Endodermal cell (in vitro differentiated cells): ENCODE data around the gene BCKDHA. TPM values are rescaled to one million over a fixed set of nuclear protein-coding genes. Genes with fewer than 3 reads are reported as not detected.
A peak's percentile ranks its signal among the peaks of the same experiment; 100 is the strongest.

Experiments used
- DNase-seq: peaks from one replicate; pipeline ENCODE4 v3.0.0-alpha.2; 2017
- H3K27ac ChIP-seq: 2 replicates; pipeline ENCODE4 v1.5.1; 2013; ENCODE audit warnings: mild to moderate bottlenecking, low read depth, low read length, moderate library complexity
- H3K27me3 ChIP-seq: 2 replicates; pipeline ENCODE4 v1.6.1; 2013; ENCODE audit warnings: mild to moderate bottlenecking, low read length, moderate library complexity; ENCODE audit not compliant: insufficient read depth, control insufficient read depth, poor library complexity, severe bottlenecking
- H3K36me3 ChIP-seq: 2 replicates; pipeline ENCODE4 v1.7.0; 2013; ENCODE audit warnings: mild to moderate bottlenecking, low read length, moderate library complexity; ENCODE audit not compliant: control insufficient read depth, insufficient read depth
- H3K4me1 ChIP-seq: one replicate; pipeline ENCODE4 v1.7.0; 2013; ENCODE audit warnings: low read length; ENCODE audit not compliant: control insufficient read depth, insufficient read depth
- H3K4me3 ChIP-seq: 2 replicates; pipeline ENCODE4 v1.5.1; 2013; ENCODE audit warnings: mild to moderate bottlenecking, low read length, moderate library complexity
- H3K9ac ChIP-seq: 2 replicates; pipeline ENCODE4 v1.6.1; 2013; ENCODE audit warnings: mild to moderate bottlenecking, low read length, moderate library complexity; ENCODE audit not compliant: poor library complexity, severe bottlenecking; ENCODE audit errors: extremely low read depth
- H3K9me3 ChIP-seq: 2 replicates; pipeline ENCODE4 v1.6.1; 2013; ENCODE audit warnings: mild to moderate bottlenecking, low read length, moderate library complexity; ENCODE audit not compliant: control insufficient read depth
- H3K27ac Mint-ChIP-seq: 2 replicates; pipeline ENCODE4 v1.8.0; 2020; ENCODE audit warnings: mixed read lengths
- H3K27me3 Mint-ChIP-seq: 2 replicates; pipeline ENCODE4 v1.8.0; 2021; ENCODE audit warnings: mild to moderate bottlenecking, mixed read lengths; ENCODE audit not compliant: insufficient read depth
- H3K36me3 Mint-ChIP-seq: 2 replicates; pipeline ENCODE4 v1.8.0; 2020; ENCODE audit warnings: low read depth, mixed read lengths
- H3K4me1 Mint-ChIP-seq: 2 replicates; pipeline ENCODE4 v1.8.0; 2020; ENCODE audit warnings: mixed read lengths
- H3K4me3 Mint-ChIP-seq: 2 replicates; pipeline ENCODE4 v1.8.0; 2020; ENCODE audit warnings: mild to moderate bottlenecking, moderate library complexity, mixed read lengths
- H3K9me3 Mint-ChIP-seq: 2 replicates; pipeline ENCODE4 v1.8.0; 2020; ENCODE audit warnings: mild to moderate bottlenecking, mixed read lengths
- WGBS, 2 experiments: methylation state at CpG; one replicate each; pipeline versions ENCODE4 v1.1.5 to v1.1.7; 2013; ENCODE audit warnings: missing lambda C conversion rate in 2 of 2, mixed read lengths in 1 of 2; ENCODE audit not compliant: insufficient coverage in 1 of 2, insufficient read length in 1 of 2; 5-methylcytosine and 5-hydroxymethylcytosine counted together
- total RNA-seq, 2 donors: library from RNA; stranded (reverse); fragmentation: NEBNext Ultra II Directional in 1 of 2; extraction: Animal tissue kit (Norgen Biotek cat#: 25700) in 1 of 2; gene quantifications; 2 replicates in 1 of 2; 3 replicates in 1 of 2; pipeline ENCODE4 v1.2.1, GENCODE V29; 2021
- TF ChIP-seq, protein P1 (sequence below): fragments of 200-600 bp; sonication (generic); conservative IDR thresholded peaks from 2 replicates; pipeline ENCODE4 v1.5.0; 2021; ENCODE audit warnings: antibody characterized with exemption, mild to moderate bottlenecking

BCKDHA gene
- total RNA-seq, 2 donors from 2014 or later: 18.0 to 21.6 TPM

DNA sequence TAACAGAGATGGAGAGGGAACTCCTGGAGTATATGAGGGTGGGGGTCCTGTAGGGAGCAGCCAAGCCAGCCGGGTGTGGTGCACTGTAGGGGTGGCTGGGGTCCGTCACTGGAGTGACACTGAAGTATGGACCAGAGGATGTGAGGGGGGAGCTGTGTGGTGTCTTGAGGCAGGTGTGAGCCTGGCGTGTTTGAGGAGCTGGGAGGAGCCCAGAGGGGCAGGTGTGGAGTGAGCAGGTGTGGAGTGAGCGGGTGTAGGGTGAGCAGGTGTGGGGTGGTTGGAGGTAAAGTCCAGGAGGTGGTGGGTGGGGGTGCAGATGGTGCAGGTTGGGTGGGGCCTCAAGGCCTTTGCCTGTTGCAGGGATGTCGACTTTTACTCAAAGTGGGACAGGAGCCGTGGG lies 23.7 kb downstream of the BCKDHA start:
- no peaks in the 10 kb centered on the region for H3K9me3 Mint-ChIP-seq
- H3K9me3 ChIP-seq: no peaks in the 10 kb centered on the region
- H3K27ac Mint-ChIP-seq: peak overlapping the region; percentile 15
- H3K36me3 ChIP-seq: peaks cover 6% of the 10 kb centered on the region
- no peak overlapping the region for H3K27ac ChIP-seq
- H3K36me3 Mint-ChIP-seq: peaks cover 53% of the 10 kb centered on the region
- no peak overlapping the region for H3K9ac ChIP-seq
- H3K27me3 ChIP-seq: no peaks in the 10 kb centered on the region
- no peak overlapping the region for H3K4me3 Mint-ChIP-seq
- 84 to 100% methylated on average over 1 to 6 of the region's 6 CpGs for WGBS, 2 experiments
- no peaks in the 10 kb centered on the region for H3K27me3 Mint-ChIP-seq
- no peak overlapping the region for H3K4me3 ChIP-seq
- H3K4me1 Mint-ChIP-seq: peaks cover 3% of the 10 kb centered on the region
- TF ChIP-seq, protein P1, sequence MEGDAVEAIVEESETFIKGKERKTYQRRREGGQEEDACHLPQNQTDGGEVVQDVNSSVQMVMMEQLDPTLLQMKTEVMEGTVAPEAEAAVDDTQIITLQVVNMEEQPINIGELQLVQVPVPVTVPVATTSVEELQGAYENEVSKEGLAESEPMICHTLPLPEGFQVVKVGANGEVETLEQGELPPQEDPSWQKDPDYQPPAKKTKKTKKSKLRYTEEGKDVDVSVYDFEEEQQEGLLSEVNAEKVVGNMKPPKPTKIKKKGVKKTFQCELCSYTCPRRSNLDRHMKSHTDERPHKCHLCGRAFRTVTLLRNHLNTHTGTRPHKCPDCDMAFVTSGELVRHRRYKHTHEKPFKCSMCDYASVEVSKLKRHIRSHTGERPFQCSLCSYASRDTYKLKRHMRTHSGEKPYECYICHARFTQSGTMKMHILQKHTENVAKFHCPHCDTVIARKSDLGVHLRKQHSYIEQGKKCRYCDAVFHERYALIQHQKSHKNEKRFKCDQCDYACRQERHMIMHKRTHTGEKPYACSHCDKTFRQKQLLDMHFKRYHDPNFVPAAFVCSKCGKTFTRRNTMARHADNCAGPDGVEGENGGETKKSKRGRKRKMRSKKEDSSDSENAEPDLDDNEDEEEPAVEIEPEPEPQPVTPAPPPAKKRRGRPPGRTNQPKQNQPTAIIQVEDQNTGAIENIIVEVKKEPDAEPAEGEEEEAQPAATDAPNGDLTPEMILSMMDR: no peak
- no peaks in the 10 kb centered on the region for H3K4me1 ChIP-seq
- DNase-seq: no peak

DNA sequence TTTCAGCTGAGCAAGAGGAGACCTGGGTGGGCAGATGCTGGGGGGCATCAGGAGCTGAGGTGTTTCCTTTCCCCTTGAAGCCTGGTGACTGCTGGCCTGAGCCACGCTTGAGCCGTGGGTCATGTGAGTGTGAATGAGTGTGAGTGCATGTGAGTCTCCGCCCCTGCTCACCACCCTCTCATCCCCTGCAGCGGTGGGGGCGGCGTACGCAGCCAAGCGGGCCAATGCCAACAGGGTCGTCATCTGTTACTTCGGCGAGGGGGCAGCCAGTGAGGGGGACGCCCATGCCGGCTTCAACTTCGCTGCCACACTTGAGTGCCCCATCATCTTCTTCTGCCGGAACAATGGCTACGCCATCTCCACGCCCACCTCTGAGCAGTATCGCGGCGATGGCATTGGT lies 24.4 kb downstream of the BCKDHA start:
- 94 to 98% methylated on average over 17 to 18 of the region's 20 CpGs for WGBS, 2 experiments
- H3K36me3 Mint-ChIP-seq: peaks cover 49% of the 10 kb centered on the region

DNA sequence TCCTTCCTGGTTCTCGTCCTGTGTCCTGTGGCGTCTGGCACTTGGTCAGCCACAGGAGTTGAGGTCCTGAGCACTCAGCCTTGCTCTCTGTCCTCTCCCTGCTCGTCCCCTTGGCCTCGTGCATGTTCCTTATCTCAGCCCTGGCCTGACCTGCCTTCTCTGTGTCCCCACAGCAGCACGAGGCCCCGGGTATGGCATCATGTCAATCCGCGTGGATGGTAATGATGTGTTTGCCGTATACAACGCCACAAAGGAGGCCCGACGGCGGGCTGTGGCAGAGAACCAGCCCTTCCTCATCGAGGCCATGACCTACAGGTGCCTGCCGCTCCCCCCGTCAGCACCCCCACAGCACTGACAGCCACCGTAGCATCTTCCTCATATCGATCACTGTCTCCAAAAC lies 24.8 kb downstream of the BCKDHA start:
- Histone ChIP-seq H3K4me3 (no peak overlapping the region), H3K27ac (no peak overlapping the region), H3K36me3 (peaks cover 6% of the 10 kb centered on the region), H3K9me3 (no peaks in the 10 kb centered on the region), H3K27me3 (no peaks in the 10 kb centered on the region), H3K4me1 (no peaks in the 10 kb centered on the region), H3K9ac (no peak overlapping the region)
- DNase-seq: no peak
- Mint-ChIP-seq H3K27ac (no peak overlapping the region), H3K4me3 (no peak overlapping the region), H3K9me3 (no peaks in the 10 kb centered on the region), H3K4me1 (peaks cover 11% of the 10 kb centered on the region), H3K36me3 (peaks cover 44% of the 10 kb centered on the region), H3K27me3 (no peaks in the 10 kb centered on the region)
- TF ChIP-seq, protein P1: no peak
- 89 to 94% methylated on average over 17 to 18 of the region's 18 CpGs for WGBS, 2 experiments

More for the DNA sequence above, 24.4 kb downstream of the BCKDHA start:
- TF ChIP-seq, protein P1: no peak
- Histone ChIP-seq H3K9ac (no peak overlapping the region), H3K4me1 (no peaks in the 10 kb centered on the region), H3K27ac (no peak overlapping the region), H3K4me3 (no peak overlapping the region), H3K36me3 (peaks cover 6% of the 10 kb centered on the region), H3K9me3 (no peaks in the 10 kb centered on the region), H3K27me3 (no peaks in the 10 kb centered on the region)
- Mint-ChIP-seq H3K4me3 (no peak overlapping the region), H3K9me3 (no peaks in the 10 kb centered on the region), H3K4me1 (peaks cover 9% of the 10 kb centered on the region), H3K27me3 (no peaks in the 10 kb centered on the region), H3K27ac (no peak overlapping the region)
- DNase-seq: no peak
